ENCODE results near the gene ATP8B4.

ATP8B4 gene

DNA sequence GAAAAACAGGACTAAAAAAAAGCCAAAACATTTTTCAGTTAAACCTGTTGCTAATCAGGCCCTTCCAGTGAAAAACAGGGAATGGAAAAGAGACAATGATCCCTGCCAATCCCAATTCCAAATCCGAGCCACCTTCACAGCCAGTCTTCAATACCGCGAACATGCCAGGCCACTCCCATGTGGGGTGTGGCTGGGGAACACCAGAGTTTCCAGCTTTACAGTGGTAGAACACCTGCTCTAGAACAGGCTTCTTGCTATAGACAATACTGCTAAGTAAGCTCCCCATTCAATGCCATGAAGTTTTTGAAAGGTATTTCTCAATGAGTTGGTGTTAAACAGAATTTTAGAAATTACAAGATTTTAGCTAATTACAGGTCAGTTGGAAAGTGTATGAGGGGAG, 228.3 kb downstream of the ATP8B4 start:
- no peak for DNase-seq (ENCODE audit: low spot score)

DNA sequence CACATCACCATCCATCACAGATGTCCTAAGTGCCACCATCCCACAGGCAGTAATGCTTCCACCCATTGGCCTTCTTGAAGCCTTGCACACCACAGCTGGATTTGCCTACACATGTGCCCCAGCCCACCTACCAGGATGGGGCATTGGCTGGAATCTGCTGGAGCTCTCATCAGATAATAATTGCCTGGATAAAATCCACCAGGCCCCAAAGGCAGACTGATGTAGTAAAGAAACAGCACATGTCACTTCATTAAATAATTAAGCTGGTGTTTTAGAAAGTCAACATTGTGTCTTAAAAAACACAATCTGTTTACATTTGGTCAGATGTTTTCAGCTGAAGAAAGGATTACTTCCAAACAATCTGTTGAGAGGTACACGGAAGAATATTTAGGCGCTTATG, 229.5 kb downstream of the ATP8B4 start:
- no peak for DNase-seq (ENCODE audit: low spot score)

DNA sequence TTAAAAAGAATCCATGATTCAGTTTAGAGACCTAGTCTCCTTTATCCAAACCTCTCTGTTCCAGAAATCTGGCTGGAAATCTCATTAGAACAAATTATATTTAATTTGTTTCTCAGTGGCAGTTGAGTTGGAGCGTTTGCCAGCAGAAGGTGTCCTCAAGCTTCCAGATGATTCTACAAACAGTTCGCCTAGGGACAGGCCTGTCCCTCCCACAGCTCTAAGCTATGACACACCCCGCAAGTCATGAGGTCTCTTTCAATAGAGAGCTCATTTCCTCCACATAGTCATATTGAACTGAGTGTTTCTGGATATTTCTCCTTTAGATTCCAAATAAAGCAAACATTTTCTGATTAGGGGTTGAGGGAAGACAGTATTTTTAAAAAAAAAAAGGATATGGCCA, 230.3 kb downstream of the ATP8B4 start:
- no peak for DNase-seq (ENCODE audit: low spot score)

DNA sequence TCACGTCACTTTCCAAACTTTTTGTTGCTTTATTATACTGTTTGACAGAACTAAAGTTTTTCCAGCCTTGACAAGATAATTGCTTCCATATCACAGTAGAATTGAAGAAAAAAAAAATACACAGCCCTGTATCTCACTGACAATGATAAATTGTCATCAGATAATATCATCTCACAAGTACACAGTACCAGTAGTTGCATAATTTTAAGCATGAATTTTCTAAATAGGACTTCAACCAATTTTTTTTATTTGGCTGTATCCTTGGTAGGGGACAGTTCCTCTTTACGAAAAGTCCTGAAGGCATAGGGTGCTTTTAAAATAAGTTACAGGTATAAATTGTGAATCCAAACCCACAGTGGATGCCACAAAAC, 230.7 kb downstream of the ATP8B4 start:
- no peak for DNase-seq (ENCODE audit: low spot score)

DNA sequence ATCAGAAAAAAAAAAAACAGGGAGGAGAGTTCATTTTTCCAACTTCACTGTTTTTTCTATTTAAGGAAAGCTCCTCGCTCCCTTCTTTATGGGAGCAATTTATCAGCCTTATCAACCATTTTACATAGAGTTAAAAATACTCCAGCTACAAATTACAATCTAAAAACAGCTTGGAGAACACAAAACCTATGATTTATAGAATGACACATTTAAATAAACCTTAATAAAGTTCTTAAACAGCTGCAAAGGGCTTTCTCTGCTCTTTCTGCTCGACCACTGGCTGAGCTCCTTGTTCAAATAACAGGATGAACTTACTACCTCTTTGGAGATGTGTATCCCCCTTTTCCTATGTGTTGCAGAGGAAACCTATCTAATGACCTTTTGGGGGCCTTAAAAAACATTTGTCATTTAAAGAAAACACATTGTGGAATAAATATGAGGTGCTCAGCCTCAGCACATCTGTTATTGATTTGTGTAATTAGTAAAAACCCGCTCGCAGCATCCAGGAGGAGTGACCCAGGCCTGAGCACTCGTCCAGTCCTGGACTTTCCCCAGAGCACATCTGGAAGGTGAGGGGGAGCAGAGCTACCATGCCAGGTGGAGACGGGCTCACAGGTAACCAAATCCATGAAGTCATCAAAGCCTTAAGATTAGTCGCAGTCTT, 231.2 kb downstream of the ATP8B4 start:
- no peak for DNase-seq (ENCODE audit: low spot score)

DNA sequence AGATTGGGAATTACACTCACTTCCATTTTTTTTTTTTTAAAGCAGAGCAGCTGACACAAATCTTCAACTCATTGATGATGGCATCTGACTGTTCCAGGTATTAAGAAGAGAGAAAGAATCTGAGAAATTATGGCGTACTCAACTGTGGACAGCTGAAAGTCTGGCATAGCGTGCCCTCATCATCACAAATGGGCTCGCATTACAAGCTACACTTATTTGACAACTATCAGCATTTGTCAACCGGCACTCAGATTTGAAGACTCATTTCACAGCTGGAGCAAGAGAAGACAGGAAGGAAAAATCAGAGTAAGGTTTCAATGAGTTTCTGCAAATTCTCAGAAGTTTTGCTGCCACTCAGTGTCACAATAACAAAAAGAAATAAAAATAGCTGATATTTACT, 235.9 kb downstream of the ATP8B4 start:
- no peak for DNase-seq (ENCODE audit: low spot score)

DNA sequence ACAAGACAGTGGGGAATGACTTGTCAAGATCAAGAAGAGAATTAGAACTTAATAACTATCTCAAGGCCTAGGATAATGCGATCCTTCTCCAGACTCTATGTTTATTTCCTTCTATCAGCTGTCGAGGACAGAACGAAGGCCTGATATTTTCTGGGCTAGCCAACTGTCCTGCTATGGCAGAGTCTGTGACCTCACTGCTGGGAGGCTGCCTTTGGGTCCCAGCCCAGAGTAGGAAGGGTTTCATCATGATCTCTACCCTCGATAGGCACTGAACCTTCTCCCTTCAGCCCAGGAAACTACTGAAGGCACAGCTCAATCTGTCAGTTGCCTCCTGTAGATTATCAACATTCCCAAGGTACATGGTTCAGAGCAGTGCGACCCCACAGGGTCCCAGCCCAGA, 237.2 kb downstream of the ATP8B4 start:
- DNase-seq (ENCODE audit: low spot score) = no peak

DNA sequence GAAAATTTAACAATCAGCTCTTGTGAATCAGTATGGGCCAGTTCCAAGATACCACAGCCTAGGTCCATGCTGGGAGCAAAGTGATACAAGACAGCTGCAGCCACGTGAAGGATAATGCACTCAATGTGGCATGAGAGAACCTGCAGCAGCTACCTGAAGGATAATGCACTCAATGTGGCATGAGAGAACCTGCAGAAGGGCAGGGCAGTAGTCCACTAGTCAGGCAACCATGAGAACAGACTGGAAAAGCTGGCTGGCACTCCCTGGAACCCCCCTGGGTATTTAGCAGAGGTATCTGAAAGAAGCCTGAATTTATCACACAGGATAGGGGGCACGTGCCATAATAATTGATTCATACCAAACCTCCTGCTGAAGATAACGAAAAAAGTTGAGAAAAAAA, 237.6 kb downstream of the ATP8B4 start:
- DNase-seq (ENCODE audit: low spot score) = no peak

DNA sequence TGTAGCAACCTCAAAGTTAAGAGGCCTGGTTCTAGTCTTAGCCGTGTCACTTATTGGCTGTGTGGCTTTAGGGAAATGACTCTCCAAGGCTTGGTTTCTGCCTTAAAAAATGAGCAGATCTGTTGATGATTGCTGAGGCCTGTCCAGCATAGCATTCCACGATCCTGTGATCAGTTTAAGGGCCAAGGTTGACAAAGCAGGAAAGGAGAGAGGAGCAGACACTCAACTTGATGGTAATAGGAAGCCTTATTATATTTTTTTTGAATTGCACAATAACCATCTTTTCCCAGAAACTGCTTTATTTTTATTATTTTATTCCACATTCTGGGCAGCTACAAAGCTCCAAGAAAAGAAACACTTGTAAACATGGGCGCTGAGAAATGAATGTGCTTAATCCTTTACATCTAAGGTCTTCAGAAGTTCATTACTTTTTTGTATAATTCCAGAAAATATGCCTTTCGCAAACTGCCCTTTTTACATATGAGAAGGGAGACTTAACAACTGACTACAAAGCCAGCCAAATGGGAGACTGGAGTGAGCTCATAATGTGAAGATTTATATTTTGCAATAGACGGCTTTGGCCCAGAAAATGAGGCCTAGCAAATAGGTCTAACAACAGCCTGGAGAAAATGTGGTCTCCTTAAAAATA, 241.0 kb downstream of the ATP8B4 start:
- no peak for DNase-seq (ENCODE audit: low spot score)

DNA sequence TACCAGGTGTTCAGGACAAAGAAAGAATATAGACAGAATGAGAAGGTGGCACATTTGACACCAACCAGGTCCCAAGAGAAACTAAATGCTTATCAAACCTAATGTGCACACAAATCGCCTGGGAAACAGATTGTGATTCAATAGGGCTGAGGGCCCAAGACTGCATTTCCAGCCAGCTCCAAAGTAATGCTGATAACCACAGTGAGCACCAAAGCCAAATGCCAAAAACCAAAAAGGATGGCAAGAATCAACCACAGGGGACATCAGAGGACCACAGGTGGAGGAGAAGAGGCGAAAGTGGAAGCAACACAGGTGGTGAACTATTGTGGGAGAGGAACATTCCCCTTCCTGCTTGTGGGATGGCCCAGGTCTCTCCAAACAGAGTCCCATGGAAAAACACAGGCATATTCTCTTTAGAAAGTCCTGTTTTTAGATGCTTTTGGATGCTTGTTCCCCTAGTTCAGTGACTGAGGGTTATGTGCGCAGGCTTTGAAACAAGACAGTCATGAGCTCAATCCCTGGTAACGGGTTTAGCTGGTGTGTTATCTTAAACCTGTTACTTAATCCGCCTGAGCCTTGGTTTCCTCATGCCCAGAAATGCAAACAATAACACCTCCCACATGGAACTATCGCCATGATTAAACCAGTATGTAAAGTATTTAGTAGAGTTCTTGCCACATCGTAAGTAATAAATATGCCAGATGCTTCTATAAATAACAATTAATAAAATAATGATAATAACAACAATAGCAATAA, 241.7 kb downstream of the ATP8B4 start:
- no peak for DNase-seq (ENCODE audit: low spot score)

DNA sequence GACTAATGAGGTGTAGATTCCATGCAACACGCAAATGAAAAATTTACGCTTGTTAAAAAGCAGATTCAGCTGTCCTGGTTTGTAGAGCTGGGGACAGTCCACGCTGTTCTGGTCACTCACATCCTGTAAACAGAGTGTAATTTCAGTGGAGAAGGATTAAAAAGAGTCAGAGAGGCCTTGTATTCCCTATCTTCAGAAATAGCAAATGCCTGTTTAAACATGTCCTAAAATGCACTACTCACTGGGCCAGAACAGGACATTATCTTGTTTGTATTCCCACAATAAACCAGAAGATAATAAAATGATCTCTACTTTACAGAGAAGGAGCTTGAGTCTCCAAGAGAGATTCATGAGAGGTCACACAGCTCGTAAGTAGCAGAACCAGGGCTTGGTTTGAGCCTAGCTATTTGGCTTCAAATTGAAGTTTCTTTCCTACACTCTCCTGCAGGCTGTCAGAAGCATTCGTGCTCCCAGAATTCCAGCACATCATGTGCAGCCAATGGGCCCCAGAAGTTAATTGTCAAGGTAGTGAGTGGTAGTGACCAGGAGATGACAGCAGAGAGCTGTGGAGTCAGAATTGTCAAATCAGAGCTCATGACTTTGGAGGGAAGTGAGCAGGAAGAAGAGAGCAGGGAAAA, 242.5 kb downstream of the ATP8B4 start:
- no peak for DNase-seq (ENCODE audit: low spot score)

DNA sequence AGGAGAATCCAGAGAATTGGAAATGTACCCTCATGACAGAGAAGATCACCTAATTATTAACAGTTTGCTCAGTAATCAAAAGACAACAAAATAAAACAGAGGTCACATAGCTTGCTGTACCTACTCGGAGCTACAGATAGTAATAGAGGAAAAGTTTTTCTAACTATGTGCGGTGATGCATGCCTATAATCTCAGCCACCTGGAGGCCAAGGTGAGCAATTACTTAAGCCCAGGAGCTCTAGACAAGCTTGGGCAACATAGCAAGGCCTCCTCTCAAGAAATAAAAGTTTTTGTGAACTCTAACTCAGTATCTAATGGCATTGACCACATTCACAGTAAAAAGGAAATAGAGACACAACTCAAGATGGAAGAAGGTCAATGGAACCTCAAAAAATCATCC, 243.6 kb downstream of the ATP8B4 start:
- peak; percentile 32 for DNase-seq (ENCODE audit: low spot score)

DNA sequence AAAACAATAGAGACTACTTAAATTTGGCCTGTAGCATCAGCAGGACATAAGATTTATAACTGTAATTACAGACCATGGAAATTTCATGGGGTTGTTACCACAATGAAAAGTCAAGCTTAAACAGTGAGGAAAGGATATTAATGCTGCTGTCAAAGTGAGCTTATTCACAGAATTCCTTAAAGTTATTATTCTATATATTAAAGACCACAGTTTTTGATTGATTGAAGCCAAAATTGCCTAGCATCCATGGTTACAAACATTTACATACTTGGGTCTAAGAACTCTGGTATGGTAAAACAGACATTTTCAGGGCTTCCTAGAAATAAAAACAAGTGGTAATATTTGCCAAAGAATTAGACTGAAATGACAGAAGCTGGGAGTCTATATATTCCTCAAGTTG, 248.6 kb downstream of the ATP8B4 start:
- DNase-seq (ENCODE audit: low spot score) = no peak

DNA sequence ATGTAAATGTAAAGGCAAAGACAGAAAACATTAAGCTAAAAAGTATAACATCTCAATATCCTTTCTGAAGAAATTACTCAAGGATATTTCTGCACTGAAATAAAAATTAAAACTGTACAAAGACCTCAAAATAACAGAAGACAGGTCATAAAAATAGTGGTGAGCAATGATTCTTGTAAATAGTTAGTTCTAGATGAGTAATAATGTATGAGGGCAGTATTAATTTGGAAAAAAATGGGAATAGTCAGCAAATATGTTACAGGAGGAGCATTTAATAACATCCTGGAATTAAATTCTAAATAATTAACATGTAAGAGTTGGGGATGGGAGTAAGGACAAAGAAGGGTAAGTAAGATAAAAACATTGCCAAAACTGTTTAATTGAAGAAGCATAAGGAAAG, 250.7 kb downstream of the ATP8B4 start:
- no peak for DNase-seq (ENCODE audit: low spot score)

DNA sequence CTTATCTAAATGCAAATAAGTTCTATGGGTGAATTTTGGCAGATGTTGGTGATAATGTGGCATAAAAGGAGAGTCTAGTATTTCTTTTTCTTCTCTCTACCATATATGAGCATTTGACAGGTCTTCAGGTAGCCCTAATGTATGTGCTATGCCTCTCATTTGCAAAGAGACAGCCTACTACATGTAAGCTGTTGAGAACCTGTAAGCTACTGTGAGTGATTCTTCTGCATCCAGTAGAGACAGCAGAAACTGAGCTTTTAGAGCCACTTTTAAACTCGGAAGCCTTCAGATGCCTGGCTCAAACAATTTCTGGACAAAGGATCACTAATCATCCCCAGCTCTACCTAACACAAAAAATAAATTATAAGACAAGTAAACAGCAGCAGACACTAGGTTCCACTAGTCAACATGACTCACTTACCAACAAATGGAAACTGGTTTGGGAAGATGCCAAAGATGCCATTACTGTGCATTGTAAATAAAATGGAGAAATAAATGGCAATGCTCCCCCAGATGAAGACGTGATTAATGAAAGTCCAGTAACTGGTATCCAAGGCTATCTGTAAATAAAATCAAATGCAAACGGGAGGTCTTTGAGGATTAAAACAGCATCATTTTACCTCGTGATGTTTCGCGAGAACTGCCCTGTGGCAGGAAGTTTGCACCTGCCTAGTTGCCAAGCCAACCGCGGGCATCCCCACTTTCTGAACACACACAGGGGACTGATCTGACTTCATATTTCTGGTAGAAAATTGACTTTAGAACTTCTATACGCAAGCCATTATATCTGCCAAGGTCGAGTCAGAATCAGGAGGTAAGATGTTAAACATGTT, 252.9 kb downstream of the ATP8B4 start:
- no peak for DNase-seq (ENCODE audit: low spot score)

DNA sequence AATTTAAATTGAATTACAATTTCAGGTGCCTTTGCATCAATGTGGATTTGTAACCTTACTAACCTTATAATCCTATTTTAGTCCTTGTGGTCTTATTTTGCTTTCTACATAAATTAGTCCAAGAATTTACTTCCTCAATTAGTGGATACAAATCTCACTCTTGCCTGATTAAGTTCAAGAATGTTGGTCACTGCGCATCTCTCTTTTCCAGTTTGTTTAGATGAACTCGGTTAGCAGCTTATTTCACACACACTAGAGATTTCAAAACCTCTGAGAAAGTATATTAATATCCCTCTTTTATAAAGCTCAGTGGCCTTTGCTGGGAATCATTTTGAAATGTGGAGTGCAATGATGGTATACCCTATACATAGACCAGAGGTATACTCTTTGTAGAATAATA, 254.8 kb downstream of the ATP8B4 start:
- DNase-seq (ENCODE audit: low spot score) = no peak

DNA sequence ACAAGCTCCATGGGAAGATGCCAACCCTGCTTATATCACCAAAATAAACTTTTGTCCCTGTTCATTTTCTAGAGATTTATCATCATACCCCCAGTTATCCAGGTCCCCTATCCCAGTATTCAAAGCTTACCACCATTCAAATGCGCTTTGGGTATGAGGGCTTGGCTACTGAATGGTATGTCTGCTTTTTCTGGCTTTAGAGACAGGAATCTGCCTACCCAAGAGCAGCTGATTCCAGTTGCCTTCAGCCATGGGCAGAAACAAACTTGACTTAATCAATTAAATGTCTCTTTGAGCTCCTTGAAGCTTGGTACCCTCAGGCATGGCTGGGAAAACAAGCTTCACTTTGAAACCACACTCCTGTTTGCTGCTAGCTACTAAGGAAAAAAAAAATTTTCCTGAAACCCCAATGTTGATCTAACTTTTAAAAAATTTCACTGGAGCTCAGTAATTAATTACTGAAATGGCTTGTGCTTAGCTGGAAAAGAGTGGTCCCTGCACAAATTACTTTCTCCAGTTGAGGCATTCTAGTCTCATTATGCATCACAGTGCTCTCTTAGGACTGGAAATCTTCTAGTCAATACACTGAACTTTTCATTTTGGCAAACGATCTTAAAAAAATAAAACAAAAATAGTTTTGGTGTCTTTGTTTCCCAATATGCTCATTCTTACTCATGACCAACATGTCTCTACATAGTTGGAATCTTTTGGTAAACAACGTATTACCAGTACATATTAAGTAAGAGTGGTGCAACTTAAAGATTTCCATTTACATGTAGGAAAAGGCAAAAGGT, 255.4 kb downstream of the ATP8B4 start:
- DNase-seq (ENCODE audit: low spot score) = no peak

DNA sequence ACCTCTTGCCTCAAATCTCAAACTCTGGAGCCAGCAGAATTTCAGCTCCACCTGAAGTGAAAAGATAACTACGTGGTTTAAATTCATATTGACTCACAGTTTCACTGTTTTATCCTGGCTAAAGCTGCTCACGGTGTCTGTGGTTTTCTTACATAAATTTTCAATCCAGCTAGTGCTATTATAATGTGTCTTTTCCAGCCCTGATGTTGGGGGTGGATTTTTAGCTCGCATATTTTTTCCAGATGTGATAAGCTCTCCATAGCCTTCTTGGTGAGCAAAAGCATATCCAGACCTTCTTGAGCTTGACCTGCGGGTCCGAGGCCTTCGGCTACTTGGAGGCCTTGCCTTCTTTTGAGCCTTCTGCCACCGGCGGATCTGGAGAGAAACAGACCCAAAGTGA, 258.9 kb downstream of the ATP8B4 start:
- no peak for DNase-seq (ENCODE audit: low spot score)

DNA sequence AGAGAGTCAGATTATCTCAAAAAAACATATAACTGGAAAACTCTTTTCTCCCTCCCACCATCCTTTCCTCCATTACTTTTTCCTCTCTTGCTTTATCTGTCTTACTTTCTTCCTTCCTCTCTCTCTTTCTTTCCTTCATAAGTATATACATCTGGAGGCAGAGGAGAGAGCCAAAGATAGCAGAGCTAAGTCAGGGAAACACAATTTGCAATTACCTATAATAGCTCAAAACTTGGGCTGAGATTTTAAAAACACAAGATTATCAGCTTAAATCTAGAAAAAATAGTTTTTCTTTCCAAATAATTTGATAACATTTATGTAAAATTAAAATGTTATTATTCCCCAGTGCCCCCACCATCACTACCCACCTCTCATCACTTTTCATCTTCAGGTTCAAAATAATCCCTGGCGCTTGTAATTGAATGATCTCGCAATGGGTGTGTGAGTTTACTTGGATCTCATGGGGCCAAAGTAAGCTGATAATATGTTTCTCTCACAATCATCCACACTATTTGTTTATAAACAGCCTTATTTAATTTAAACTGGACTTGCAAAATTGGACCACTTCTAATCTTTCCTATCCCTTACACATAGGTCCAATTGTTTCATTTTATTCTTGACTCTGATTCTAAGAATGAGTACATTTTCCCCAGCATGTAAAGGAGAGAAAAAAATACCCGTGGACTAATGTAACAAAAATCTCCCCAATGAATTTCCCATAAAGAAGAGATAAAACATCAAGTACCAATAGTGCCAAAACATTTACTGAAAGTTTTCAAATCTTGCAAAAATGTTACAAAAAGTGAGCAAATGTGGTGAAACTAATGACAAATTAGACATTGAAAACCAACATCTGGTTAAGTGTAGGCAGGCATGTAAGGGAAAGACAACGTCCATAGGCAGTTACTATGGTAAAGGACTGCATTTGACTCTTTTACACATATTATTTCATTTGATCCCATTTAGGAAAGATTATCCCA, 261.2 kb downstream of the ATP8B4 start:
- DNase-seq (ENCODE audit: low spot score) = no peak
